ENCODE results near the gene CBLN1. TPM values are rescaled to one million over a fixed set of nuclear protein-coding genes. Genes with fewer than 3 reads are reported as not detected.

Gene CBLN1
- total and polyA plus RNA-seq, 3 donors from 2014 or later, result 13.7 to 57.8 (median 35.4) TPM

- H3K27ac ChIP-seq, result no peak overlapping the region
- no peaks in the 10 kb centered on the region for H3K27me3 ChIP-seq
- DNase-seq, result no peak
- no peaks in the 10 kb centered on the region for H3K9me3 ChIP-seq
- 87 to 89% methylated on average over 5 of the region's 5 CpGs for WGBS, 2 donors
- H3K4me1 ChIP-seq, result no peaks in the 10 kb centered on the region
- no peak overlapping the region for H3K4me3 ChIP-seq
- intact Hi-C loops (cut with DNase I; ENCODE audit: low total_unique reads), result no loop called here
- H3K36me3 ChIP-seq (ENCODE audit: low read depth, missing control alignments), result no peaks in the 10 kb centered on the region
- TF ChIP-seq POLR2A (IDR thresholded peaks at IDR 0.05) (no peak), CTCF (IDR thresholded peaks at IDR 0.05) (no peak)
Observed at GRCh38 chr16:49262501-49262900, 19.1 kb downstream of the CBLN1 start.

- Histone ChIP-seq H3K4me3 (no peak overlapping the region), H3K27me3 (no peaks in the 10 kb centered on the region), H3K36me3 (ENCODE audit: low read depth, missing control alignments) (no peaks in the 10 kb centered on the region), H3K9me3 (no peaks in the 10 kb centered on the region), H3K4me1 (no peaks in the 10 kb centered on the region), H3K27ac (no peak overlapping the region)
- DNase-seq, result no peak
- TF ChIP-seq POLR2A (IDR thresholded peaks at IDR 0.05) (no peak), CTCF (IDR thresholded peaks at IDR 0.05) (no peak)
- intact Hi-C loops (cut with DNase I; ENCODE audit: low total_unique reads), result no loop called here
Observed at GRCh38 chr16:49261930-49262329, 19.7 kb downstream of the CBLN1 start.

GRCh38 chr16:49260956-49261530 lies 20.6 kb downstream of the CBLN1 start:
- 44 to 52% methylated on average over 8 of the region's 8 CpGs for WGBS, 2 donors
- DNase-seq, result no peak
- no peak for TF ChIP-seq POLR2A (IDR thresholded peaks at IDR 0.05)
- TF ChIP-seq CTCF (IDR thresholded peaks at IDR 0.05), result no peak
- H3K9me3 ChIP-seq, result no peaks in the 10 kb centered on the region
- H3K4me3 ChIP-seq, result no peak overlapping the region
- intact Hi-C loops (cut with DNase I; ENCODE audit: low total_unique reads), result no loop called here
- H3K27ac ChIP-seq, result no peak overlapping the region
- H3K27me3 ChIP-seq, result no peaks in the 10 kb centered on the region
- no peaks in the 10 kb centered on the region for H3K36me3 ChIP-seq (ENCODE audit: low read depth, missing control alignments)
- no peaks in the 10 kb centered on the region for H3K4me1 ChIP-seq

GRCh38 chr16:49260253-49260652 lies 21.4 kb downstream of the CBLN1 start:
- TF ChIP-seq CTCF (IDR thresholded peaks at IDR 0.05) (no peak), POLR2A (IDR thresholded peaks at IDR 0.05) (no peak)
- H3K4me1 ChIP-seq, result no peaks in the 10 kb centered on the region
- H3K27ac ChIP-seq, result no peak overlapping the region
- H3K4me3 ChIP-seq, result no peak overlapping the region
- intact Hi-C loops (cut with DNase I; ENCODE audit: low total_unique reads), result no loop called here
- 55 to 56% methylated on average over 3 of the region's 3 CpGs for WGBS, 2 donors
- H3K9me3 ChIP-seq, result no peaks in the 10 kb centered on the region
- no peaks in the 10 kb centered on the region for H3K27me3 ChIP-seq
- DNase-seq, result no peak
- no peaks in the 10 kb centered on the region for H3K36me3 ChIP-seq (ENCODE audit: low read depth, missing control alignments)

- no peak for DNase-seq
- intact Hi-C loops (cut with DNase I; ENCODE audit: low total_unique reads), result no loop called here
- Histone ChIP-seq H3K9me3 (no peaks in the 10 kb centered on the region), H3K36me3 (ENCODE audit: low read depth, missing control alignments) (no peaks in the 10 kb centered on the region), H3K27ac (no peak overlapping the region), H3K27me3 (no peaks in the 10 kb centered on the region), H3K4me1 (no peaks in the 10 kb centered on the region), H3K4me3 (no peak overlapping the region)
- TF ChIP-seq CTCF (IDR thresholded peaks at IDR 0.05), result no peak
- no peak for TF ChIP-seq POLR2A (IDR thresholded peaks at IDR 0.05)
Observed at GRCh38 chr16:49259330-49259729, 22.3 kb downstream of the CBLN1 start.
